CD4-positive, alpha-beta T cell (primary cell): ENCODE data around the gene HIPK4. TPM values are rescaled to one million over a fixed set of nuclear protein-coding genes. Genes with fewer than 3 reads are reported as not detected.

Source experiments
- ATAC-seq: fragments of 200-7000 bp; cut with Tn5 transposase; one replicate; pipeline ENCODE4 v1.10.0; 2022; ENCODE audit warnings: mild to moderate bottlenecking; ENCODE audit not compliant: poor library complexity
- CTCF ChIA-PET: fragments of 350-600 bp; sonication (Branson Sonifier 250); formaldehyde crosslinking; loops from one replicate; lab custom pipeline; 2021; ENCODE audit warnings: antibody characterized with exemption, inconsistent platforms; lab: Charles Lee
- POLR2A ChIA-PET: fragments of 350-600 bp; sonication (Branson Sonifier 250); formaldehyde crosslinking; loops from one replicate; lab custom pipeline; 2021; ENCODE audit warnings: antibody characterized with exemption, inconsistent platforms; lab: Charles Lee
- DNase-seq, 14 experiments: peaks; one replicate each; pipeline ENCODE4 v3.0.0-alpha.2; 2013 to 2020; ENCODE audit warnings: mixed read lengths in 2 of 14
- H3K27ac ChIP-seq, 2 donors: one replicate each; pipeline versions ENCODE4 v1.5.1 to v1.7.0; 2013; ENCODE audit warnings: low read length in 2 of 2, low read depth in 1 of 2, mild to moderate bottlenecking in 1 of 2
- H3K27me3 ChIP-seq, 2 experiments: 1 replicate in 1 of 2; 2 replicates in 1 of 2; pipeline versions ENCODE4 v1.6.1 to v1.7.0; 2013; ENCODE audit warnings: low read length in 2 of 2, control low read depth in 1 of 2, mild to moderate bottlenecking in 1 of 2, moderate library complexity in 1 of 2; ENCODE audit not compliant: insufficient read depth in 2 of 2, control insufficient read depth in 1 of 2
- H3K36me3 ChIP-seq: one replicate; pipeline ENCODE4 v1.6.1; 2013; ENCODE audit warnings: low read length, control low read depth; ENCODE audit not compliant: insufficient read depth
- H3K4me1 ChIP-seq: one replicate; pipeline ENCODE4 v1.6.1; 2013; ENCODE audit warnings: low read length, control low read depth; ENCODE audit not compliant: insufficient read depth
- H3K4me3 ChIP-seq: one replicate; pipeline ENCODE4 v1.5.1; 2013; ENCODE audit warnings: mild to moderate bottlenecking, low read length, moderate library complexity
- H3K9me3 ChIP-seq, 2 experiments: 1 replicate in 1 of 2; 2 replicates in 1 of 2; pipeline versions ENCODE4 v1.6.1 to v1.7.0; 2013; ENCODE audit warnings: low read length in 2 of 2, mild to moderate bottlenecking in 2 of 2, control low read depth in 1 of 2, moderate library complexity in 1 of 2; ENCODE audit not compliant: control insufficient read depth in 1 of 2, insufficient read depth in 1 of 2
- H3K27ac Mint-ChIP-seq: one replicate; pipeline ENCODE4 v1.8.0; 2020; ENCODE audit warnings: mixed read lengths
- H3K27me3 Mint-ChIP-seq: one replicate; pipeline ENCODE4 v1.8.0; 2021; ENCODE audit warnings: mixed read lengths
- H3K36me3 Mint-ChIP-seq: one replicate; pipeline ENCODE4 v1.8.0; 2021; ENCODE audit warnings: low read depth, mixed read lengths
- H3K4me1 Mint-ChIP-seq: one replicate; pipeline ENCODE4 v1.8.0; 2021; ENCODE audit warnings: low read depth, mixed read lengths
- H3K4me3 Mint-ChIP-seq: one replicate; pipeline ENCODE4 v1.8.0; 2020; ENCODE audit warnings: mild to moderate bottlenecking, mixed read lengths
- H3K9me3 Mint-ChIP-seq: one replicate; pipeline ENCODE4 v1.8.0; 2020; ENCODE audit warnings: mixed read lengths
- CTCF ChIP-seq: fragments of 200-600 bp; IDR thresholded peaks from one replicate; pipeline ENCODE4 v1.8.0; 2022; ENCODE audit warnings: antibody characterized with exemption, mild to moderate bottlenecking
- intact Hi-C, 2 experiments: fragments of 100-400 bp; cut with DNase I in 1 of 2; cut with micrococcal nuclease in 1 of 2; formaldehyde crosslinking; loops; one replicate each; pipeline versions ENCODE4 v1.15.1 to v1.9.0; 2023 to 2025; cut with DNase I, micrococcal nuclease
- total RNA-seq, 174 experiments: library from RNA in 2 of 174; stranded (reverse) in 2 of 174; gene quantifications; one replicate each; pipeline ENCODE4 v1.2.3 and lab custom pipeline; 2021 to 2026

HIPK4 gene
- total RNA-seq, 2 experiments from 2014 or later = 0.08 to 0.11 TPM

GRCh38 chr19:40355975-40356680 is 33.9 kb downstream of the HIPK4 start:
- ChIA-PET CTCF (no interaction called here), POLR2A (no interaction called here)
- peaks cover 3% of the 10 kb centered on the region for H3K36me3 ChIP-seq
- intact Hi-C loops = no loop called here
- H3K4me3 ChIP-seq = no peak overlapping the region
- Mint-ChIP-seq H3K9me3 (no peaks in the 10 kb centered on the region), H3K4me3 (no peak overlapping the region), H3K27me3 (no peaks in the 10 kb centered on the region), H3K36me3 (peaks cover 4% of the 10 kb centered on the region), H3K27ac (no peak overlapping the region), H3K4me1 (peaks cover 20% of the 10 kb centered on the region)
- ATAC-seq = no peak
- no peak for DNase-seq
- no peaks in the 10 kb centered on the region for H3K9me3 ChIP-seq
- TF ChIP-seq CTCF = no peak
- H3K27me3 ChIP-seq = no peaks in the 10 kb centered on the region
- H3K27ac ChIP-seq = no peak overlapping the region
- H3K4me1 ChIP-seq = peaks cover 11% of the 10 kb centered on the region

GRCh38 chr19:40348961-40349507 is 40.9 kb downstream of the HIPK4 start:
- peaks cover 8% of the 10 kb centered on the region for H3K36me3 Mint-ChIP-seq
- H3K4me1 Mint-ChIP-seq = peaks cover 46% of the 10 kb centered on the region
- CTCF ChIA-PET = no interaction called here
- POLR2A ChIA-PET = interaction anchor here (0.6 to 1.6 kb wide), 13 partner anchors 16 to 1007 kb away, joined by 3 to 17 read pairs (median 4); partner anchors contain the start of genes ACTMAP, AKT2, BLVRB and RPS16
- peak overlapping the region; percentile 96 for H3K4me3 Mint-ChIP-seq
- no peaks in the 10 kb centered on the region for H3K9me3 ChIP-seq
- H3K4me3 ChIP-seq = peak overlapping the region; percentile 68
- no peaks in the 10 kb centered on the region for H3K27me3 ChIP-seq
- H3K36me3 ChIP-seq = no peaks in the 10 kb centered on the region
- H3K27me3 Mint-ChIP-seq = no peaks in the 10 kb centered on the region
- peak overlapping the region; percentile 89 for H3K27ac Mint-ChIP-seq
- no peaks in the 10 kb centered on the region for H3K9me3 Mint-ChIP-seq
- DNase-seq = peak in 3 of 14 experiments; percentile 15 to 50 (median 44)
- H3K4me1 ChIP-seq = peaks cover 25% of the 10 kb centered on the region
- H3K27ac ChIP-seq = peak overlapping the region in 1 of 2 donors; percentile 61
- no peak for ATAC-seq
- intact Hi-C loops = loop anchor here (1.0 to 10.0 kb wide), 11 partner anchors 53 to 1976 kb away; partner anchors contain the start of genes AKT2 (in 2 of the 2), BLVRB (in 1 of the 2), DMAC2 (in 1 of the 2) and MAP3K10 (in 1 of the 2)
- TF ChIP-seq CTCF = no peak

GRCh38 chr19:40348125-40348913 is 41.7 kb downstream of the HIPK4 start, which contains the start of the genes C19orf47 and PLD3:
C19orf47 (minus strand) TSS chr19:40348397; CDS start chr19:40341857, 6,540 bp downstream.
PLD3 (plus strand) TSS chr19:40348695; CDS start chr19:40366484, 17,789 bp downstream.
- ChIA-PET POLR2A (interaction anchor here (0.6 to 1.6 kb wide), 18 partner anchors 16 to 1006 kb away, joined by 3 to 17 read pairs (median 3); partner anchors contain the start of genes ACTMAP, AKT2, BLVRB and FBL), CTCF (interaction anchor here (1.2 to 1.3 kb wide), 2 partner anchors 43 to 72 kb away, joined by 6 to 9 read pairs; no protein-coding TSS in a partner anchor)
- H3K4me1 ChIP-seq = peaks cover 25% of the 10 kb centered on the region
- peak within 1 kb of the TSS; percentile 68 for H3K4me3 ChIP-seq
- no peaks in the 10 kb centered on the region for H3K36me3 ChIP-seq
- Mint-ChIP-seq H3K27ac (peak within 1 kb of the TSS; percentile 89), H3K4me1 (peaks cover 46% of the 10 kb centered on the region), H3K4me3 (peak within 1 kb of the TSS; percentile 96), H3K9me3 (no peaks in the 10 kb centered on the region), H3K36me3 (peaks cover 8% of the 10 kb centered on the region), H3K27me3 (no peaks in the 10 kb centered on the region)
- ATAC-seq (peak; percentile 90), DNase-seq (peak; percentile 93 to 100 (median 98))
- no peaks in the 10 kb centered on the region for H3K27me3 ChIP-seq
- intact Hi-C loops = loop anchor here (1.0 to 10.0 kb wide), 10 partner anchors 54 to 1976 kb away; partner anchors contain the start of genes AKT2 (in 2 of the 2), BLVRB (in 1 of the 2), DMAC2 (in 1 of the 2) and MAP3K10 (in 1 of the 2)
- no peak for TF ChIP-seq CTCF
- H3K9me3 ChIP-seq = no peaks in the 10 kb centered on the region
- peak within 1 kb of the TSS; percentile 51 to 67 for H3K27ac ChIP-seq
